Bronchial epithelial cell (primary cell): Measurements from ENCODE around the gene A3GALT2. TPM values are rescaled to one million over a fixed set of nuclear protein-coding genes. Genes with fewer than 3 reads are reported as not detected.

ENCODE experiments used
- DNase-seq: peaks from one replicate; pipeline ENCODE4 v3.0.0-alpha.2; 2010; ENCODE audit warnings: low read depth
- FAIRE-seq: peaks from 2 replicates; lab custom pipeline; 2011; peaks lifted over from hg19 to GRCh38; lab: Jason Lieb, UNC
- H3K27me3 ChIP-seq: 2 replicates; pipeline ENCODE4 v1.5.1; 2011; ENCODE audit warnings: low read length; ENCODE audit not compliant: control insufficient read depth, insufficient read depth
- H3K36me3 ChIP-seq: 2 replicates; pipeline ENCODE4 v1.5.1; 2011; ENCODE audit warnings: low read length; ENCODE audit not compliant: control insufficient read depth, insufficient read depth
- H3K4me3 ChIP-seq: 2 replicates; pipeline ENCODE4 v1.5.1; 2011; ENCODE audit warnings: mild to moderate bottlenecking, low read depth, low read length, control low read depth
- total RNA-seq: library from RNA; depleted of rRNA; stranded (reverse); fragments of >200 nt; gene quantifications from 2 replicates; pipeline ENCODE4 v1.2.1, GENCODE V29; 2014
- TF ChIP-seq, protein P1 (sequence below): IDR thresholded peaks from 2 replicates; pipeline ENCODE4 v1.5.1; 2011; ENCODE audit warnings: mild to moderate bottlenecking, moderate library complexity, low read length, control low read depth, inconsistent platforms; ENCODE audit not compliant: insufficient read depth, severe bottlenecking

The A3GALT2 gene
- total RNA-seq, 1 donor from 2014 or later, result not detected

GRCh38 chr1:33297911-33298622, 22.8 kb downstream of the A3GALT2 start:
- H3K36me3 ChIP-seq, result peaks cover 4% of the 10 kb centered on the region
- FAIRE-seq (peak; percentile 23), DNase-seq (no peak)
- no peaks in the 10 kb centered on the region for H3K27me3 ChIP-seq
- H3K4me3 ChIP-seq, result no peak overlapping the region
- TF ChIP-seq, protein P1, sequence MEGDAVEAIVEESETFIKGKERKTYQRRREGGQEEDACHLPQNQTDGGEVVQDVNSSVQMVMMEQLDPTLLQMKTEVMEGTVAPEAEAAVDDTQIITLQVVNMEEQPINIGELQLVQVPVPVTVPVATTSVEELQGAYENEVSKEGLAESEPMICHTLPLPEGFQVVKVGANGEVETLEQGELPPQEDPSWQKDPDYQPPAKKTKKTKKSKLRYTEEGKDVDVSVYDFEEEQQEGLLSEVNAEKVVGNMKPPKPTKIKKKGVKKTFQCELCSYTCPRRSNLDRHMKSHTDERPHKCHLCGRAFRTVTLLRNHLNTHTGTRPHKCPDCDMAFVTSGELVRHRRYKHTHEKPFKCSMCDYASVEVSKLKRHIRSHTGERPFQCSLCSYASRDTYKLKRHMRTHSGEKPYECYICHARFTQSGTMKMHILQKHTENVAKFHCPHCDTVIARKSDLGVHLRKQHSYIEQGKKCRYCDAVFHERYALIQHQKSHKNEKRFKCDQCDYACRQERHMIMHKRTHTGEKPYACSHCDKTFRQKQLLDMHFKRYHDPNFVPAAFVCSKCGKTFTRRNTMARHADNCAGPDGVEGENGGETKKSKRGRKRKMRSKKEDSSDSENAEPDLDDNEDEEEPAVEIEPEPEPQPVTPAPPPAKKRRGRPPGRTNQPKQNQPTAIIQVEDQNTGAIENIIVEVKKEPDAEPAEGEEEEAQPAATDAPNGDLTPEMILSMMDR, result no peak

DNA sequence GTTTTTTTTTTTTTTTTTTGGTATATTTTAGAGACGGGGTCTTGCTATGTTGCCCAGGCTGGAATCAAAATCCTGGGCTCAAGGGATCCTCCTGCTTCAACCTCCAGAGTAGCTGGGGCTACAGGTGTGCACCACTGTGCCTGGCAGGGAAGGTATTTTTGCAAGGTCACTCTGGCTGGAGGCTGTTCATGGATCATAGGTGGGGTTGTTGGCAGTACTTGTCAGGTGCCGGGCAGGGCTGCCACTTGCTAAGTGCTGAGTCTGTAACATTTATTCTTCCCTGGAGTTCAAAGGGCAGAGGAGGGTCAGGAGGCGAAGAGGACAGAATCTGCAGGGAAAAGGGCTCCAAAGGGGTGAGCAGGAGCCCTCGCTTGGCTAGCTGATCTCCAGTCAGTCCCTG, 24.1 kb downstream of the A3GALT2 start:
- DNase-seq (no peak), FAIRE-seq (no peak)
- TF ChIP-seq, protein P1, result no peak

GRCh38 chr1:33296082-33296458, 24.8 kb downstream of the A3GALT2 start:
- H3K4me3 ChIP-seq, result no peak overlapping the region
- peaks cover 4% of the 10 kb centered on the region for H3K36me3 ChIP-seq
- no peak for FAIRE-seq
- no peaks in the 10 kb centered on the region for H3K27me3 ChIP-seq
- DNase-seq, result no peak
- TF ChIP-seq, protein P1, result no peak

More for the DNA sequence above, 24.1 kb downstream of the A3GALT2 start:
- H3K27me3 ChIP-seq, result no peaks in the 10 kb centered on the region
- H3K4me3 ChIP-seq, result no peak overlapping the region
- H3K36me3 ChIP-seq, result peaks cover 4% of the 10 kb centered on the region

GRCh38 chr1:33295450-33296081, 25.3 kb downstream of the A3GALT2 start:
- no peak overlapping the region for H3K4me3 ChIP-seq
- no peaks in the 10 kb centered on the region for H3K27me3 ChIP-seq
- peaks cover 4% of the 10 kb centered on the region for H3K36me3 ChIP-seq
- DNase-seq, result peak; percentile 65
- TF ChIP-seq, protein P1, result peak; percentile 95
- no peak for FAIRE-seq

- Histone ChIP-seq H3K4me3 (no peak overlapping the region), H3K27me3 (no peaks in the 10 kb centered on the region), H3K36me3 (peaks cover 4% of the 10 kb centered on the region)
- FAIRE-seq (no peak), DNase-seq (no peak)
- TF ChIP-seq, protein P1, result no peak
Observed at GRCh38 chr1:33295023-33295422, 25.9 kb downstream of the A3GALT2 start.
